Breast epithelium (tissue), 3 donors: ENCODE data around the gene WDR31.

Source experiments
- POLR2A ChIP-seq: fragments of 450-650 bp; IDR thresholded peaks from one replicate; pipeline ENCODE4 v1.6.1; 2016; ENCODE audit warnings: antibody characterized with exemption, mild to moderate bottlenecking, moderate library complexity
- POLR2AphosphoS5 ChIP-seq, 3 donors: sonication (generic); formaldehyde crosslinking; IDR thresholded peaks; one replicate each; pipeline ENCODE4 v1.6.1; 2017; ENCODE audit warnings: antibody characterized with exemption in 3 of 3
- TF ChIP-seq, protein P1 (sequence below), 3 donors: fragments of 450-650 bp; IDR thresholded peaks; one replicate each; pipeline ENCODE4 v1.5.1; 2016 to 2017; ENCODE audit warnings: antibody characterized with exemption in 3 of 3, mild to moderate bottlenecking in 3 of 3, moderate library complexity in 3 of 3

DNA sequence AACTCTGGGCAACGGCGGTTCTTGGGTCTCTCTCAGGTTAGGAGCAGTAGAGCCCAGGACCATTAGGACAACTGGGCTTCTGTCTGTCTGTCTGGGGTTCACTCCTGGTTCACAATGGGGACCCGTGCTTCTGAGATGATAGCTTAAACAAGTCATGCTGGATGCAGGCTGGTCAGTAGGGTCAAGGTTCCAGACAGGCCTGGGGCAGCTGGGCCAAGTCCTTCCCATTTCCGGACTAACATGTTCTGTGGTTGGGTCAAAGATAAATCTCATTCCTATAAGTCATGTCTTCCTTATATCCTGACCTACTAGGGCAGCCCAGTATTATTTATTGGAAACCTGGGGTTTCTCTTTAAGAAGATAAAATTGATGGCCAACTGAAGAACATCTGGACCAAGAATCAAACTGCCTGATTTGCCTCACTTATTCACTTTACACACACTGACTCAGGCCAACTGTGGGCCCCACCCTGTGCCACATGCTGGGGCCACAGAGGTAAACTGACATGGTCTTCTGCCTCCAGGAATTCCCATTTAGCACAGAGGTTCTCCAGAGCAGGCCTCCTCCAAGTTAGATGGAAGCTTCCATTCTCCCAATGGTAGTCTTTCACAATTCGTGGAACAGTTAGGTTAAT is 28.4 kb upstream of the WDR31 start:
- TF ChIP-seq, protein P1, sequence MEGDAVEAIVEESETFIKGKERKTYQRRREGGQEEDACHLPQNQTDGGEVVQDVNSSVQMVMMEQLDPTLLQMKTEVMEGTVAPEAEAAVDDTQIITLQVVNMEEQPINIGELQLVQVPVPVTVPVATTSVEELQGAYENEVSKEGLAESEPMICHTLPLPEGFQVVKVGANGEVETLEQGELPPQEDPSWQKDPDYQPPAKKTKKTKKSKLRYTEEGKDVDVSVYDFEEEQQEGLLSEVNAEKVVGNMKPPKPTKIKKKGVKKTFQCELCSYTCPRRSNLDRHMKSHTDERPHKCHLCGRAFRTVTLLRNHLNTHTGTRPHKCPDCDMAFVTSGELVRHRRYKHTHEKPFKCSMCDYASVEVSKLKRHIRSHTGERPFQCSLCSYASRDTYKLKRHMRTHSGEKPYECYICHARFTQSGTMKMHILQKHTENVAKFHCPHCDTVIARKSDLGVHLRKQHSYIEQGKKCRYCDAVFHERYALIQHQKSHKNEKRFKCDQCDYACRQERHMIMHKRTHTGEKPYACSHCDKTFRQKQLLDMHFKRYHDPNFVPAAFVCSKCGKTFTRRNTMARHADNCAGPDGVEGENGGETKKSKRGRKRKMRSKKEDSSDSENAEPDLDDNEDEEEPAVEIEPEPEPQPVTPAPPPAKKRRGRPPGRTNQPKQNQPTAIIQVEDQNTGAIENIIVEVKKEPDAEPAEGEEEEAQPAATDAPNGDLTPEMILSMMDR (IDR thresholded peaks at IDR 0.05) = no peak
- TF ChIP-seq POLR2A = no peak
- TF ChIP-seq POLR2AphosphoS5 (IDR thresholded peaks at IDR 0.05) = no peak
